GM21825 (cell line): ENCODE measurements around the gene LRRK1.

Source experiments
- ATAC-seq: cut with Tn5 transposase; IDR thresholded peaks from one replicate; pipeline ENCODE4 v1.9.1; 2021; ENCODE audit warnings: mild to moderate bottlenecking, moderate library complexity; ENCODE audit not compliant: unreplicated experiment

Gene LRRK1

GRCh38 chr15:101107101-101107500 lies 187.9 kb downstream of the LRRK1 start:
- ATAC-seq: no peak

DNA sequence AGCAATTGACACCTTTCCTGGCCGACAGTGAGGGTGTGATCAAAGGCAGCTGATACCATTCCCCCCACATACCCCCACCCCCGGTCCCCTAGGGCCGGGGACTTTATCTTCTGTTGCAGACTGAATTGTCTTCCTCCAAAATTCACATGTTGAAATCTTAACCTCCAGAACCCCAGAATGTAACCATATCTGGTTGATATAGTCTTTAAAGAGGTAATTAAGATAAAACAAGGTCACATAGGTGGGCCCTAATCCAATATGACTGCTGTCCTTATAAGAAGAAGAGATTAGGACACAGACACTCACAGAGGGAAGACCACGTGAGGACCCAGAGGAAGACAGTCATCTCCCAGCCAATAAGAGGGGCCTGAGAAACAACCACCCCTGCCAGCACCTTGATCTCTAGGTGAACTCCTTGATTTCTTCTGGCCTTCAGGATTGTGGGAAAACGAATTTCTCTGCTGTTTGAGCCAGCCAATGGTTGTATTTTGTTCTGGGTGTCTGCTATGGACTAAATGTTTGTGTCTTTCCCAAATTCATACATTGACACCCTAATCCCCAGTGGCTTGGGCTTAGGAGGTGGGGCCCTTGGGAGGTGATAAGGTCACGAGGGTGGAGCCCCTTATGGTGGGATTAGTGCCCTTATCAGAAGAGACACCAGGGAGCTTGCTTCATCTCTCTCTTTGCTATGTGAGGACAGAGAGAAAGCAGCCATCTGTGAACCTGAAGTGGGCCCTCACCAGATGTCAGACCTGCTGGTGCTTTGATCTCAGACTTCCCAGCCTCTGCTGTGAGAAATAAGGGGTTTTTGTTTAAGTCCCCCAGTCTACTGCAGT lies 188.7 kb downstream of the LRRK1 start:
- no peak for ATAC-seq

- no peak for ATAC-seq
These were observed 189.3 kb downstream of the LRRK1 start for GRCh38 chr15:101108461-101108775.

GRCh38 chr15:101108791-101109190 lies 189.6 kb downstream of the LRRK1 start:
- ATAC-seq: no peak

GRCh38 chr15:101110681-101111569 lies 191.8 kb downstream of the LRRK1 start:
- ATAC-seq: no peak

DNA sequence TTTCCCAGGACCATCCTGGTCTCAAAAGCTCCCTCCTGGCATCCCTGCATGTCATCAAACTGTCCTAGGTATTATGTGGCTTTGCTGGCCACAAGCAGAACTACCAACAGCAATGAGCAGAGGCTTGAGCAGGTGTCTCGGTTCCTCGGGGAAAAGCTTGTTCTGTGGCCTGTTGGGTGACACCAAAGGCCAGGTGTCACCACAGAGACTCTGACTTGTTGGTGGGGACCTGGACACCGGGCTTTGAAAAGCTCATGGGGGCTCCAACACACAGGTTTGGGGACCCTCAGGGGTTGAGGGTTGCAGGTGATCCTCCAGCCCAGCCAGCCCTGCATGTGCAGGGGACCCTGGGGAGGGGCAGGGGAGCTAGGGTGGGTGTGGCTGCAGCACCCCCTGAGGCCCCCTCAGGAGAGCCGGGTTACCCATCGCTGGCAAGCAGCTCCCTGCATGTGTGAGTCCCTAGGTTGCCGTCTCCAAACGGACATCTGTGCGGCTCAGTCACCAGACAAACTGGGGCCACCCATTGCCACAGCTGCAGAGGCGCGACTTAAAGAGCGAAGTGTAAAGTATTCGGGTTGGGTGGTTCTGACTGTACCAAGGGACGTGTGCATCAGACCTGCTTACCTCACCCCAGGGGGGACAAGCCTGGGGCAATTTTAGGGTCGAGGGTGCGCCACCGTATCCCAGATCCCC lies 192.6 kb downstream of the LRRK1 start:
- ATAC-seq: no peak

DNA sequence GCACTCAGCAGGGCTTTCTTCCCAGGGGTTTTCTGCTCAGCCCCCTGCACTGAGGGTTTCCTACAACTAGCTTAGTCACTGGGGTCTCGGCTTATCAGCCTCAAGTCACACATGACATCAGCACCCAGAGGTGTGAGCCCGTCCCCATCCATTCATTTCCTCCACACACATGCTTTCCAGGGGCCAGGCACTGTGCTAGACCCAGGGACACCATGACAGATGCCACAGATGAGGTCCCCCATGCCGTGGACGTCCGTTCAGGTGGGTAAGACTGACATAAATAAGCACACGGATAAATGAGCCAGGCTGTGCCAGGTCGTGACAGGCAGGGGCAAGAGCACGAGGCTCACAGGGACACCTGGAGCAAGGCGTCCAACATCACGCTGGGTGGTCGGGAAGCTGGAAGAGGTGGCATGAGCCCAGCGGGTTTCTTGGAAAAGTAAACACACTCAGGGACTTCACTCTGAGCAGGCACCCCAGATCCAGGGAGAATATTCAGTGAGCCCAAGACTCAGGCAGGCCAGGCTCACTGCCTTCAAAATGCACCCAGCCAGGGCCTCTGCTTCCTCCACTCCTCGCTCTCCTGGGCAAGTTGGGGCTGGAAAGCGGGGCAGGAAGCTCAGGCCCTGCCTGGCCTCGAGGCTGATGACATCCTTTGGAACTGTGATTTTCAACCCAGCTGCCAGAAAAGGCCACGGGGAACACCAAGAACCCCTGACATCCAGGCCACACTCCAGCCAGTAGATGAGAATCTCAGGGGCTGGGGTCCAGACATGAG lies 193.4 kb downstream of the LRRK1 start:
- no peak for ATAC-seq

DNA sequence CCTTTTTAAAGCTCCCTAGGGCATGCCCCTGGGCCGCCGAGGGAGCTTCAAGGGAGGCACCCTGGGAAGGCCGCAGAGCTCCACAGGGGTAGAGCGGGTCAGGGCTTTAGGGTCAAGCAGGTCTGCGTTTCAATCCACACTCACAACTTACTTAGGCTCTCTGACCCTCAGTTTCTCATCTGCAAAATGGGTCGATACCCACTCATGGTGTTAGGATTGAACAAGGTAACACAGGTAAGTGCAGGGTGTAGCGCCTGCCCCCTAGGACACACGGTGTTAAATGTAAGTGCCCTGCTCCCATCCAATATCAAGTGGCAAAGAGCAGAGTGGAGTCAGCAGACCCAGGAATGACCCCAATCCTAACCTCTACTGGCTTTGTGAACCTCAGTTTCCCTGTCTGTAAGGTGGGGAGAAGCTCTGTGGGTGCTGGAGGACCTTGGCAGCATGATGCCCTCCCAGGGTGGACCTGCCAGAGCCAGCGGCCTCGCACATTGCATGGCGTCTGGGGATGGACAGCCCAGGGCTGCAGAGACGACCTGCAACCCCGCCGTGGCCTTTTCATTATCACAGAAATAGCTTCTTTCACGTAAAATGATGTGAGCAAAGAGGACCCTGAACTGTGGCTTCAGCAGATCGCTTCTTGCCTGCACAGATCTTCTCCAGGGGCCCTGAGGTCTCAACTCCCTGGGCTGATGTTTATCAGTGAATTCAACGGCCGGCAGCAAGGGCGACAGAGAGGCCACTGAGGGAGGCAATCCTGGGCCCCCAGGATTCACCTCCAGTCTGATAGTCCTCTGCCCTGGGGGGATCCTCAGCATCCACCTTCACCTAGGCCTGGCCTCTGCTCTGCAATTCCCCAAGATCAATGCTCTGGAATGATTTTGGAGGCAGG lies 194.2 kb downstream of the LRRK1 start:
- ATAC-seq: no peak

DNA sequence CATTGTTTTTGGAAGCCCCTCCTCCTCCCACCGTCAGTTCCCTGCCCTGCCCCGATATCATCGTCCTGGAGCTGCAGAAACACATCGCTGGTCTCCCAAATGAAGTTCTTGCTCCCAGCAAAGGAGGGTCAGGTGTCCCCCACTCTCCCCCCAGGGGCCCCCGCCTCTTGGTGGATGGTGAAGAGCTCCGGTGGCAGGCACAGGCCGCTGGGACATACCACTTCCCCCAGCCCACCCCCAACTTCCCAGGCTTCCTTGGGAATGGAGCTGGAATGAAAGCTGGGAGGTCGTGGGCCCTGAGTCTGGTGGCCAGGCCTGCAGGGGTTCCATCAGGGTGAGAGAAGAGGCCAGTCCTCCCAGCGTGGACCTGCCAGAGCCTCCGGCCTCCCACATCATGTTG lies 195.0 kb downstream of the LRRK1 start:
- ATAC-seq: no peak

DNA sequence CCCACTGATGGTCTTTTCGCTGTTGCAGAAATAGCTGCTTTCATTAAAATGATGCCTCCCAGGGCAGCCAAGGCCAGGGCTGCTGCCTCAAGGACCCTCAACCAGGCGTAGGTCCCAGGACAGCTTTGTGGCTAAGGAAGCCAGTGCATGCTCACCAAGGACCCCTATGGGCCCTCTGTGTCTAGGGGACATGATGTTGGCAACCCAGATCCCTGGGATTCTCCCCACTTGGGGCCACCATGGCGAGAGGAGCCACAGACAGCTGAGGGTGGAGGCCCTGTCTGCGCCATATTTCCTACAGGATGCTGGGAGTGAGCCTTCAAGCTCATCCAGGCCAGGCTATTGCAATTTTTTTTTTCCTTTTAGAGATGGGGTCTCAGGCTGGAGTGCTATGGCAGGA lies 195.5 kb downstream of the LRRK1 start:
- ATAC-seq: no peak

DNA sequence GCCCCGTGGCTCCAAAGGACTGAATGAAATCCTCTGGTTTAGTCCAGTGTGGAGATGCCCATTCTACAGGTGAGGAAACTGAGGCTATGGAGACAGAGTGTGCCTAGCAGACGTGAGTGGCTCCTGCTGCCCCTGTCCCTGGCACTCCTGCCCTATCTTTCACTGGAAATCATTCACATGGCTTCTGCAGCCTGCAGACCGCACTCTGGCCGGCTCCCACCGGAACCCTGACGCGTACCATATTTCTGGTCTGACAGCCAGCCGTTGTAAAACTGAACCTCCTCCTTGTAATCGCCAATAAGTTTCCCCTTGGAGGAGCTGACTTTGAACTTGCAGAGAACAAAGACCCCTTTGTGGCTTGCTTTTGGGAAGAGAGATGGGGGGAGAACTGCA lies 196.2 kb downstream of the LRRK1 start:
- no peak for ATAC-seq

DNA sequence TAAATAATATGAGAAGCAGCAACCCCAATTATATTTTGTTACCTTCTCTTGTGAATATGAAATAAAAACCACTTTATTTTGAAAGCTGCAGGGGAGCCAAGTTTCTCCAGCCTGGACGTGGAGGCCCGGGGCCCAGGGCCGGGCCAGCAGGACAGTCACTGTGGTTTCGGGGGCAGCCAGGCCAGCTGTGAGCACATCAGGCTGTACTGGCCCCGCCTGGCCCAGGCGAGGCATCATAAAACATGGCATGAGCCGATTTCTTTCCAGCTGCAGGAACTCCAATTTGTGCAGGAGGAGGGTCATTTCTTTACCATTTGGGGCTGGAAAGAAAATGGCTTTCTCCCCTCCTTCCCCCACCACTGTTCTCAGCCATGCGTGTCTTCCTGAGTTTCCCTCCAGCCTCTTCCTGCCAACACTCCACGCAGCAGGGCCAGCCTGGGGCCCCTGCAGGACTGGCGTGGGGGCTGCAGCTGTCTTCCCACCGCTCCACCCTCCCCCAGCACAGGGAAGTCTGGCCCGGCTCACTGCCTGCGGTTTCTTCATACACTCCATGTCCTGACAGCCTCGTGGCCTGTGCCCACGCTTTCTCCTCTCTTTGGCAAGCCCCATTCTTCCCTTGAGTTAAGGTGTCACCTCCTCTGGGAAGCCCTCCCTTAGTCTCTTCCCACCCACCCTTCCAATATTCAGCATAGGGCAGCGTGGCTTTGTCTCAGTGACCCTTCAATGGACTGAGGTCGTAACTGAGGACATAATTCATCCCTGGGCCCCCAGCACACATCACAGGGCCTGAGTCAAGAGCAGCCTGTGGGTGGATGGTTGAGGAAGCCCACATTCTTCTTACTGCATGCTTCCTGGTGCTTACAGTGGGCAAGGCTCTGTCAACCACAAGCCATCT lies 196.9 kb downstream of the LRRK1 start:
- ATAC-seq: no peak

- ATAC-seq: no peak
These were observed 197.5 kb downstream of the LRRK1 start for GRCh38 chr15:101116681-101116976.

- no peak for ATAC-seq
These were observed 199.0 kb downstream of the LRRK1 start for GRCh38 chr15:101118116-101118515.

GRCh38 chr15:101118615-101119014 lies 199.5 kb downstream of the LRRK1 start:
- no peak for ATAC-seq

DNA sequence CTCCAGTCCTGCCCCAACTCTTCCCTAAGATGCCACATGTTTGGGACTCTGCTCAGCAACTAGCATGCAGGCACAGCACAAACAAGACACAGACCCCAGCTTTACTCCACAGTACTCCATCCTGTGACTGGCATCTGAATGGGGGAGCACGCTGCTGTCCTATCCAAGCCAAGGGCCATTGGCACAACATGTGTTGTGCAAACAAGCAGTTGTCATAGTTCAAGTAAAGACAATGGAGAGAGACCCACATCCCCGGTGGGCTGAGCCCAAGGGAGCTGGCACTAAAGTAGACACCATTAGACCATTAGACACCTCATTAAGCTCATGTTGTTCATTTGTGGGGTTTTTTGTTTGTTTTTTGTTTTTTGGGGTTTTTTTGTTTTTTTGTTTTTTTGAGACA lies 200.0 kb downstream of the LRRK1 start:
- no peak for ATAC-seq
